H9 (cell line): ENCODE data around the gene STIMATE. TPM values are rescaled to one million over a fixed set of nuclear protein-coding genes. Genes with fewer than 3 reads are reported as not detected.
A peak's percentile ranks its signal among the peaks of the same experiment; 100 is the strongest.

ENCODE experiments used
- DNase-seq: peaks from one replicate; pipeline ENCODE4 v3.0.0-alpha.2; 2017
- H2AFZ ChIP-seq: one replicate; pipeline ENCODE4 v1.6.1; 2013; ENCODE audit warnings: mild to moderate bottlenecking, low read length, control low read depth, moderate library complexity
- H2AK5ac ChIP-seq: 2 replicates; pipeline ENCODE4 v1.6.1; 2013; ENCODE audit warnings: low read length, control low read depth, mixed read lengths; ENCODE audit not compliant: insufficient read length
- H2BK120ac ChIP-seq: one replicate; pipeline ENCODE4 v1.6.1; 2013; ENCODE audit warnings: low read depth, mild to moderate bottlenecking, low read length, control low read depth, inconsistent platforms; ENCODE audit not compliant: poor library complexity, severe bottlenecking
- H2BK12ac ChIP-seq: 2 replicates; pipeline ENCODE4 v1.6.1; 2013; ENCODE audit warnings: low read length, control low read depth, mixed read lengths, low read depth; ENCODE audit not compliant: insufficient read length
- H2BK15ac ChIP-seq: 2 replicates; pipeline ENCODE4 v1.6.1; 2013; ENCODE audit warnings: low read depth, low read length, control low read depth
- H2BK20ac ChIP-seq: one replicate; pipeline ENCODE4 v1.6.1; 2013; ENCODE audit warnings: low read depth, mild to moderate bottlenecking, low read length, control low read depth, inconsistent platforms; ENCODE audit not compliant: poor library complexity, severe bottlenecking
- H2BK5ac ChIP-seq: 2 replicates; pipeline ENCODE4 v1.6.1; 2013; ENCODE audit warnings: low read length, control low read depth, mixed read lengths; ENCODE audit not compliant: insufficient read length
- H3K14ac ChIP-seq: 2 replicates; pipeline ENCODE4 v1.6.1; 2013; ENCODE audit warnings: low read length, control low read depth; ENCODE audit not compliant: insufficient read depth
- H3K18ac ChIP-seq: 2 replicates; pipeline ENCODE4 v1.6.1; 2013; ENCODE audit warnings: low read depth, mild to moderate bottlenecking, mixed read lengths, low read length, control low read depth; ENCODE audit not compliant: insufficient read length
- H3K23ac ChIP-seq: 2 replicates; pipeline ENCODE4 v1.6.1; 2013; ENCODE audit warnings: low read length, control low read depth, mixed read lengths, low read depth; ENCODE audit not compliant: insufficient read length
- H3K23me2 ChIP-seq: 2 replicates; pipeline ENCODE4 v1.6.1; 2013; ENCODE audit warnings: low read depth, mild to moderate bottlenecking, mixed read lengths, low read length, control low read depth; ENCODE audit not compliant: insufficient read length, poor library complexity, severe bottlenecking
- H3K27ac ChIP-seq: 2 replicates; pipeline ENCODE4 v1.5.1; 2013; ENCODE audit warnings: low read length, control low read depth, mixed read lengths, low read depth; ENCODE audit not compliant: insufficient read length
- H3K27me3 ChIP-seq: 2 replicates; pipeline ENCODE4 v1.6.1; 2013; ENCODE audit warnings: low read length, control low read depth, inconsistent platforms; ENCODE audit not compliant: insufficient read depth
- H3K4ac ChIP-seq: 2 replicates; pipeline ENCODE4 v1.6.1; 2013; ENCODE audit warnings: low read depth, mild to moderate bottlenecking, control low read depth, inconsistent platforms, low read length, moderate library complexity
- H3K4me1 ChIP-seq: 2 replicates; pipeline ENCODE4 v1.6.1; 2013; ENCODE audit warnings: low read length, control low read depth, inconsistent platforms; ENCODE audit not compliant: insufficient read depth
- H3K4me2 ChIP-seq: 2 replicates; pipeline ENCODE4 v1.6.1; 2013; ENCODE audit warnings: low read length, control low read depth, mixed read lengths; ENCODE audit not compliant: insufficient read length, insufficient read depth
- H3K56ac ChIP-seq: 2 replicates; pipeline ENCODE4 v1.6.1; 2013; ENCODE audit warnings: low read depth, mild to moderate bottlenecking, mixed read lengths, low read length, control low read depth; ENCODE audit not compliant: insufficient read length
- H3K79me1 ChIP-seq: 2 replicates; pipeline ENCODE4 v1.6.1; 2013; ENCODE audit warnings: low read depth, mild to moderate bottlenecking, moderate library complexity, low read length, control low read depth, inconsistent platforms; ENCODE audit not compliant: insufficient read depth, poor library complexity, severe bottlenecking
- H3K79me2 ChIP-seq: 2 replicates; pipeline ENCODE4 v1.6.1; 2013; ENCODE audit warnings: low read length, control low read depth, inconsistent platforms; ENCODE audit not compliant: insufficient read depth
- H3K9ac ChIP-seq: 2 replicates; pipeline ENCODE4 v1.6.1; 2013; ENCODE audit warnings: low read length, control low read depth, mixed read lengths; ENCODE audit not compliant: insufficient read length; ENCODE audit errors: extremely low read depth
- H3K9me3 ChIP-seq: one replicate; pipeline ENCODE4 v1.6.1; 2013; ENCODE audit warnings: low read depth, low read length, inconsistent platforms; ENCODE audit not compliant: control insufficient read depth
- H3T11ph ChIP-seq: one replicate; pipeline ENCODE4 v1.6.1; 2013; ENCODE audit warnings: mild to moderate bottlenecking, low read length, control low read depth, inconsistent platforms
- H4K20me1 ChIP-seq: one replicate; pipeline ENCODE4 v1.6.1; 2013; ENCODE audit not compliant: control insufficient read depth, insufficient read length, insufficient read depth
- H4K5ac ChIP-seq: 2 replicates; pipeline ENCODE4 v1.6.1; 2013; ENCODE audit warnings: low read depth, mild to moderate bottlenecking, mixed read lengths, low read length, control low read depth; ENCODE audit not compliant: insufficient read length
- H4K8ac ChIP-seq: replicated peaks from 2 replicates; pipeline ENCODE4 v1.6.1; 2013; ENCODE audit warnings: low read length, control low read depth, mixed read lengths, low read depth; ENCODE audit not compliant: insufficient read length
- H4K91ac ChIP-seq: 2 replicates; pipeline ENCODE4 v1.6.1; 2013; ENCODE audit warnings: low read depth, mild to moderate bottlenecking, moderate library complexity, mixed read lengths, low read length, control low read depth; ENCODE audit not compliant: insufficient read length
- H3K27ac Mint-ChIP-seq, 3 experiments: 2 replicates in 2 of 3; 3 replicates in 1 of 3; pipeline ENCODE4 v1.8.0; 2020 to 2021; ENCODE audit warnings: mixed read lengths in 3 of 3, mild to moderate bottlenecking in 1 of 3, moderate library complexity in 1 of 3
- H3K27me3 Mint-ChIP-seq: 2 replicates; pipeline ENCODE4 v1.8.0; 2021; ENCODE audit warnings: low read depth, mild to moderate bottlenecking, moderate library complexity, mixed read lengths
- H3K36me3 Mint-ChIP-seq, 3 experiments: 2 replicates in 2 of 3; 3 replicates in 1 of 3; pipeline ENCODE4 v1.8.0; 2020 to 2021; ENCODE audit warnings: low read depth in 3 of 3, mixed read lengths in 3 of 3; ENCODE audit not compliant: insufficient read depth in 1 of 3
- H3K4me1 Mint-ChIP-seq, 2 experiments: 2 replicates each; pipeline ENCODE4 v1.8.0; 2020; ENCODE audit warnings: mixed read lengths in 2 of 2
- H3K4me3 Mint-ChIP-seq, 2 experiments: 2 replicates in 1 of 2; 3 replicates in 1 of 2; pipeline ENCODE4 v1.8.0; 2020 to 2021; ENCODE audit warnings: mild to moderate bottlenecking in 2 of 2, mixed read lengths in 2 of 2, moderate library complexity in 1 of 2
- H3K9me3 Mint-ChIP-seq, 2 experiments: 2 replicates in 1 of 2; 3 replicates in 1 of 2; pipeline ENCODE4 v1.8.0; 2020; ENCODE audit warnings: mild to moderate bottlenecking in 2 of 2, mixed read lengths in 2 of 2, moderate library complexity in 1 of 2
- WGBS: extraction: QIAGEN DNeasy Blood & Tissue Kit; methylation state at CpG from one replicate; pipeline ENCODE4 v1.1.7; 2013; ENCODE audit warnings: missing lambda C conversion rate, low lambda C conversion rate, mixed read lengths; ENCODE audit not compliant: insufficient read length; ENCODE audit errors: extremely low coverage; 5-methylcytosine and 5-hydroxymethylcytosine counted together
- total RNA-seq: library from RNA; stranded (reverse); gene quantifications from 2 replicates; pipeline ENCODE4 v1.2.1, GENCODE V29; 2021
- TF ChIP-seq, protein P1 (sequence below): fragments of 200-600 bp; sonication (generic); conservative IDR thresholded peaks from 3 replicates; pipeline ENCODE4 v1.8.0; 2021; ENCODE audit warnings: antibody characterized with exemption, mild to moderate bottlenecking

The STIMATE gene
- total RNA-seq, 1 experiment from 2014 or later, result 25.6 TPM

GRCh38 chr3:52827866-52828376 is 69.4 kb downstream of the STIMATE start:
- no peaks in the 10 kb centered on the region for H4K20me1 ChIP-seq
- Mint-ChIP-seq H3K36me3 (no peaks in the 10 kb centered on the region; a peak in 2 of 7 replicates), H3K27ac (peak overlapping the region in 1 of 3 experiments; percentile 40; a peak in 1 of 7 replicates), H3K9me3 (no peaks in the 10 kb centered on the region), H3K4me3 (no peak overlapping the region), H3K4me1 (peaks cover 8 to 15% of the 10 kb centered on the region in 2 experiments), H3K27me3 (no peaks in the 10 kb centered on the region; the same call in 1 of the 2 replicates)
- WGBS, result no CpG with 5 or more reads among the region's 10 CpGs
- no peak for DNase-seq
- no peaks in the 10 kb centered on the region; the same call in 1 of the 2 replicates for H3K27me3 ChIP-seq
- no peak overlapping the region for H2AK5ac ChIP-seq
- no peaks in the 10 kb centered on the region for H3K9me3 ChIP-seq
- no peak overlapping the region for H3K14ac ChIP-seq
- no peak overlapping the region for H2BK120ac ChIP-seq
- H2BK5ac ChIP-seq, result no peak overlapping the region
- H3K27ac ChIP-seq, result no peak overlapping the region
- no peak overlapping the region for H3T11ph ChIP-seq
- no peak overlapping the region for H2AFZ ChIP-seq
- H3K4ac ChIP-seq, result no peak overlapping the region
- H3K4me2 ChIP-seq, result no peak overlapping the region
- no peak overlapping the region for H4K91ac ChIP-seq
- no peak overlapping the region for H3K23ac ChIP-seq
- H3K4me1 ChIP-seq, result no peaks in the 10 kb centered on the region
- H3K79me2 ChIP-seq, result no peaks in the 10 kb centered on the region
- H2BK20ac ChIP-seq, result no peak overlapping the region
- no peaks in the 10 kb centered on the region for H3K79me1 ChIP-seq
- H2BK12ac ChIP-seq, result no peak overlapping the region
- H3K23me2 ChIP-seq, result no peaks in the 10 kb centered on the region
- no peak overlapping the region for H3K18ac ChIP-seq
- H4K8ac ChIP-seq, result no peak overlapping the region
- no peak overlapping the region for H3K56ac ChIP-seq
- H2BK15ac ChIP-seq, result no peak overlapping the region
- H3K9ac ChIP-seq, result no peak overlapping the region
- TF ChIP-seq, protein P1, sequence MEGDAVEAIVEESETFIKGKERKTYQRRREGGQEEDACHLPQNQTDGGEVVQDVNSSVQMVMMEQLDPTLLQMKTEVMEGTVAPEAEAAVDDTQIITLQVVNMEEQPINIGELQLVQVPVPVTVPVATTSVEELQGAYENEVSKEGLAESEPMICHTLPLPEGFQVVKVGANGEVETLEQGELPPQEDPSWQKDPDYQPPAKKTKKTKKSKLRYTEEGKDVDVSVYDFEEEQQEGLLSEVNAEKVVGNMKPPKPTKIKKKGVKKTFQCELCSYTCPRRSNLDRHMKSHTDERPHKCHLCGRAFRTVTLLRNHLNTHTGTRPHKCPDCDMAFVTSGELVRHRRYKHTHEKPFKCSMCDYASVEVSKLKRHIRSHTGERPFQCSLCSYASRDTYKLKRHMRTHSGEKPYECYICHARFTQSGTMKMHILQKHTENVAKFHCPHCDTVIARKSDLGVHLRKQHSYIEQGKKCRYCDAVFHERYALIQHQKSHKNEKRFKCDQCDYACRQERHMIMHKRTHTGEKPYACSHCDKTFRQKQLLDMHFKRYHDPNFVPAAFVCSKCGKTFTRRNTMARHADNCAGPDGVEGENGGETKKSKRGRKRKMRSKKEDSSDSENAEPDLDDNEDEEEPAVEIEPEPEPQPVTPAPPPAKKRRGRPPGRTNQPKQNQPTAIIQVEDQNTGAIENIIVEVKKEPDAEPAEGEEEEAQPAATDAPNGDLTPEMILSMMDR, result peak; percentile 48; the same call in 2 of the 3 replicates
- no peak overlapping the region for H4K5ac ChIP-seq
